T-cell (primary cell): ENCODE results near the gene MT1X. TPM values are rescaled to one million over a fixed set of nuclear protein-coding genes. Genes with fewer than 3 reads are reported as not detected.
"Not testable (repeated sequence)": the region's sequence is repeated elsewhere in the genome, so short reads cannot be mapped to it uniquely, and the experiment has no call there.

Source experiments
- ATAC-seq, 4 experiments: fragments of 200-7000 bp in 3 of 4; fragments of 150-1000 bp in 1 of 4; cut with Tn5 transposase; replicated peaks in 1 of 4; 1 replicate in 3 of 4; 2 replicates in 1 of 4; pipeline ENCODE4 v1.10.0; 2021; ENCODE audit warnings: moderate library complexity in 3 of 4, mild to moderate bottlenecking in 2 of 4, moderate number of reproducible peaks in 1 of 4
- CTCF ChIA-PET, 2 donors: fragments of 300-600 bp; sonication (Branson Sonifier 250); formaldehyde crosslinking; loops; one replicate each; lab custom pipeline; 2022; ENCODE audit warnings: antibody characterized with exemption in 2 of 2; lab: Charles Lee
- POLR2A ChIA-PET, 2 donors: fragments of 300-600 bp; sonication (Branson Sonifier 250); formaldehyde crosslinking; loops; one replicate each; lab custom pipeline; 2022; ENCODE audit warnings: antibody characterized with exemption in 2 of 2; lab: Charles Lee
- DNase-seq, 35 experiments: peaks; one replicate each; pipeline versions ENCODE4 v3.0.0 to v3.0.0-alpha.2; 2013 to 2023
- H3K27ac ChIP-seq: one replicate; pipeline ENCODE4 v1.5.1; 2013; ENCODE audit warnings: low read length
- H3K27me3 ChIP-seq, 2 experiments: replicated peaks in 1 of 2; 1 replicate in 1 of 2; 2 replicates in 1 of 2; pipeline versions ENCODE4 v1.6.1 to v1.7.0; 2013; ENCODE audit warnings: low read length in 1 of 2, mixed read lengths in 1 of 2; ENCODE audit not compliant: control insufficient read depth in 2 of 2, insufficient read depth in 2 of 2; ENCODE audit errors: extremely low read depth in 1 of 2
- H3K36me3 ChIP-seq, 2 donors: 1 replicate in 1 of 2; 2 replicates in 1 of 2; pipeline versions ENCODE4 v1.6.1 to v1.7.0; 2013; ENCODE audit warnings: low read length in 1 of 2; ENCODE audit not compliant: control insufficient read depth in 2 of 2, insufficient read depth in 1 of 2; ENCODE audit errors: extremely low read depth in 1 of 2
- H3K4me1 ChIP-seq, 2 experiments: 1 replicate in 1 of 2; 2 replicates in 1 of 2; pipeline versions ENCODE4 v1.6.1 to v1.7.0; 2013; ENCODE audit warnings: low read length in 2 of 2, mixed read lengths in 1 of 2; ENCODE audit not compliant: insufficient read depth in 2 of 2, control insufficient read depth in 1 of 2; ENCODE audit errors: extremely low read depth in 1 of 2
- H3K4me3 ChIP-seq, 2 donors: 1 replicate in 1 of 2; 2 replicates in 1 of 2; pipeline versions ENCODE4 v1.5.1 to v1.7.0; 2013; ENCODE audit warnings: mild to moderate bottlenecking in 2 of 2, low read length in 1 of 2, moderate library complexity in 1 of 2; ENCODE audit not compliant: control insufficient read depth in 1 of 2; ENCODE audit errors: extremely low read depth in 1 of 2
- H3K9me3 ChIP-seq: 2 replicates; pipeline ENCODE4 v1.7.0; 2013
- H3K27ac Mint-ChIP-seq, 2 donors: one replicate each; pipeline ENCODE4 v1.8.0; 2020 to 2021; ENCODE audit warnings: mild to moderate bottlenecking in 2 of 2, mixed read lengths in 2 of 2
- H3K27me3 Mint-ChIP-seq, 2 donors: one replicate each; pipeline ENCODE4 v1.8.0; 2021 to 2022; ENCODE audit warnings: mixed read lengths in 2 of 2
- H3K36me3 Mint-ChIP-seq: one replicate; pipeline ENCODE4 v1.8.0; 2021; ENCODE audit warnings: mixed read lengths
- H3K4me1 Mint-ChIP-seq, 3 donors: one replicate each; pipeline ENCODE4 v1.8.0; 2020 to 2022; ENCODE audit warnings: mixed read lengths in 3 of 3, mild to moderate bottlenecking in 1 of 3
- H3K4me3 Mint-ChIP-seq, 3 donors: one replicate each; pipeline ENCODE4 v1.8.0; 2020 to 2022; ENCODE audit warnings: mild to moderate bottlenecking in 3 of 3, mixed read lengths in 3 of 3, moderate library complexity in 3 of 3
- H3K9me3 Mint-ChIP-seq, 3 donors: one replicate each; pipeline ENCODE4 v1.8.0; 2020 to 2022; ENCODE audit warnings: mixed read lengths in 3 of 3
- WGBS: methylation state at CpG from one replicate; pipeline ENCODE4 v1.1.5; 2013; ENCODE audit warnings: missing lambda C conversion rate; ENCODE audit not compliant: insufficient coverage; 5-methylcytosine and 5-hydroxymethylcytosine counted together
- total RNA-seq, 35 experiments: library from RNA in 6 of 35; stranded (reverse) in 6 of 35; fragments of 120-200 nt in 1 of 35; gene quantifications; one replicate each; pipeline versions ENCODE4 v1.2.1 to v1.2.4 and lab custom pipeline; 2013 to 2026

MT1X gene
- total RNA-seq, 5 donors from 2014 or later (not counting 1 experiment from before 2014, with no cell fraction given): 18.7 to 30.8 (median 28.8) TPM

DNA sequence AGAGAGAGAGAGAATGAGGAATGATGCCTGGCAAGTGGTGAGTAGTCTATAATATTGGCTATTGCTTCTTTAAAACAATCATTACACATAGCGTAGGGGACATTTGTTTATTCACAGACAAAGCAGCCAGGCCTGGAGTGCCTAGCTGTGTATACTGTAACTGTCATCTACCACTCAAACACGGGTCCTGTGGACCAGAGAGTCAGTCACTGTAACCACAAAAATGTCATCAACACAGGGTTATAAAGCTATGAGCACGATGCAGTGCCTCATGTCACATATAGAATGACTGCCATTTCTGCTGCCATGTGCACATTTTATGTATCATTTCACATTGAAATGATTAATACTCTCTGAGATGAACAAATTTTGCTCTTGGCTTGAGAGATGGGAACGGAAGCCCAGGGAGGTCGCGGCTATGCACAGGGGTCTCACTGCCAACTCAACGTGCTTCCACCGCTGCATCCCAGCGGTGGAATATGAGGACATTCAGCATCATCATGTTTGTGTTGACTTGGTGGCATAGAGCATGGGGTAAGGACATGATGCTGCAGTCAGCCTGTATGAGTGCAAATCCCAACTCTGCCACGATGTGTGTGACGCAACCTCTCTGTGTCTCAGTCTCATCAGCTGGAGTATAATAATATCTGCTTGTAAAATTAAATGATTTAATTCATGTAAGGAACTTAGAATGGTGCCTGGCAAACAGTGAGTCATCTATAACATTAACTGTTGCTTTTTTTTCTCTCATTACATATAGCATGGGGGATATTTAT is 9.3 kb upstream of the MT1X start:
- H3K4me1 Mint-ChIP-seq: peaks cover 22 to 34% (median 31%) of the 10 kb centered on the region in 3 donors
- Histone ChIP-seq H3K9me3 (no peaks in the 10 kb centered on the region), H3K27ac (no peak overlapping the region), H3K36me3 (no peaks in the 10 kb centered on the region), H3K4me3 (no peak overlapping the region), H3K27me3 (peaks cover 17 to 53% of the 10 kb centered on the region in 2 experiments), H3K4me1 (peaks cover 3 to 27% of the 10 kb centered on the region in 2 experiments)
- WGBS: 80% methylated on average over 7 of the region's 11 CpGs
- H3K4me3 Mint-ChIP-seq: no peak overlapping the region
- peaks cover 30 to 63% of the 10 kb centered on the region in 2 donors for H3K27me3 Mint-ChIP-seq
- ATAC-seq (no peak), DNase-seq (no peak)
- ChIA-PET POLR2A (no interaction called here), CTCF (interaction anchor here in 1 of 2 donors (0.6 kb wide), 1 partner anchor 149 kb away, joined by 3 read pairs; no protein-coding TSS in a partner anchor)
- no peaks in the 10 kb centered on the region for H3K9me3 Mint-ChIP-seq
- no peak overlapping the region for H3K27ac Mint-ChIP-seq
- H3K36me3 Mint-ChIP-seq: no peaks in the 10 kb centered on the region

DNA sequence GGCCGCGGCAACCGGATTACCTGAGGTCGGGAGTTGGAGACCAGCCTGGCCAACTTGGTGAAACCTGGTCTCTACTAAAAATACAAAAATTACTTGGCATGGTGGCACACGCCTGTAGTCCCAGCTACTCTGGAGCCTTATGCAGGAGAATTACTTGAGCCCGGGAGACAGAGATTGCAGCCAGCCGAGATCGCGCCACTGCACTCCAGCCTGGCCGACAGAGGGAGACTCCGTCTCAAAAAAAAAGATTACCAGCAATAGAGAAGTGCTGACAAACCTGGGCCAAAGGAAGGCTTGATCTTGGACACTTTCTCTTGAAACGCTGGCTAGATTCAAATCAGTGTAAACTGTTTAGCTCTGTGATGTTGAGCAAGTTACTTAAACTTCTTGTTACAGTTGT is 8.3 kb upstream of the MT1X start:
- POLR2A ChIA-PET: no interaction called here
- peak in 3 of 4 experiments; percentile 40 to 51 (median 43) for ATAC-seq

DNA sequence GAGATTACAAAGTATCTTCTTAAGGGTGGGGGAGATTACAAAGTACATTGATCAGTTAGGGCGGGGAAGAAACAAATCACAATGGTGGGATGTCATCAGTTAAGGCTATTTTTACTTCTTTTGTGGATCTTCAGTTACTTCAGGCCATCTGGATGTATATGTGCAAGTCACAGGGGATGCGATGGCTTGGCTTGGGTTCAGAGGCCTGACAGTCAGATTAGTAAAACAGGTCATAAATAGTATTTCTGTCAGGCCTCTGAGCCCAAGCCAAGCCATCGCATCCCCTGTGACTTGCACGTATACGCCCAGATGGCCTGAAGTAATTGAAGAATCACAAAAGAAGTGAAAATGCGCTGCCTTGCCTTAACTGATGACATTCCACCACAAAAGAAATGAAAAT is 7.7 kb upstream of the MT1X start:
- peaks cover 11 to 37% of the 10 kb centered on the region in 2 experiments for H3K27me3 ChIP-seq
- H3K4me3 ChIP-seq, POLR2A ChIA-PET, H3K9me3 ChIP-seq, ATAC-seq, H3K36me3 ChIP-seq, DNase-seq, H3K36me3 Mint-ChIP-seq, H3K9me3 Mint-ChIP-seq, H3K27ac Mint-ChIP-seq, H3K27ac ChIP-seq: not testable (repeated sequence)
- 80% methylated on average over 1 of the region's 6 CpGs for WGBS
- peaks cover 18 to 49% of the 10 kb centered on the region in 2 donors for H3K27me3 Mint-ChIP-seq
- peak overlapping the region in 1 of 3 donors; percentile 85 for H3K4me3 Mint-ChIP-seq
- H3K4me1 Mint-ChIP-seq: peaks cover 14 to 21% (median 20%) of the 10 kb centered on the region in 3 donors
- peaks cover 3 to 19% of the 10 kb centered on the region in 2 experiments for H3K4me1 ChIP-seq
- CTCF ChIA-PET: interaction anchor here in 1 of 2 donors (1.5 kb wide), 1 partner anchor 27 kb away, joined by 8 read pairs; no protein-coding TSS in a partner anchor

More for the DNA sequence above, 8.3 kb upstream of the MT1X start:
- Histone ChIP-seq H3K27me3 (peaks cover 14 to 43% of the 10 kb centered on the region in 2 experiments), H3K4me3 (no peak overlapping the region), H3K4me1 (peaks cover 3 to 22% of the 10 kb centered on the region in 2 experiments), H3K27ac (no peak overlapping the region), H3K36me3 (no peaks in the 10 kb centered on the region), H3K9me3 (no peaks in the 10 kb centered on the region)
- DNase-seq: peak in 7 of 35 experiments; percentile 18 to 46 (median 24)
- Mint-ChIP-seq H3K4me1 (peaks cover 16 to 24% (median 23%) of the 10 kb centered on the region in 3 donors), H3K27ac (no peak overlapping the region), H3K9me3 (no peaks in the 10 kb centered on the region), H3K27me3 (peaks cover 22 to 54% of the 10 kb centered on the region in 2 donors), H3K36me3 (no peaks in the 10 kb centered on the region), H3K4me3 (peak overlapping the region in 1 of 3 donors; percentile 45)
- CTCF ChIA-PET: interaction anchor here in 1 of 2 donors (0.7 to 1.5 kb wide), 2 partner anchors 28 to 298 kb away, joined by 3 to 8 read pairs; no protein-coding TSS in a partner anchor
- 39% methylated on average over 7 of the region's 12 CpGs for WGBS

DNA sequence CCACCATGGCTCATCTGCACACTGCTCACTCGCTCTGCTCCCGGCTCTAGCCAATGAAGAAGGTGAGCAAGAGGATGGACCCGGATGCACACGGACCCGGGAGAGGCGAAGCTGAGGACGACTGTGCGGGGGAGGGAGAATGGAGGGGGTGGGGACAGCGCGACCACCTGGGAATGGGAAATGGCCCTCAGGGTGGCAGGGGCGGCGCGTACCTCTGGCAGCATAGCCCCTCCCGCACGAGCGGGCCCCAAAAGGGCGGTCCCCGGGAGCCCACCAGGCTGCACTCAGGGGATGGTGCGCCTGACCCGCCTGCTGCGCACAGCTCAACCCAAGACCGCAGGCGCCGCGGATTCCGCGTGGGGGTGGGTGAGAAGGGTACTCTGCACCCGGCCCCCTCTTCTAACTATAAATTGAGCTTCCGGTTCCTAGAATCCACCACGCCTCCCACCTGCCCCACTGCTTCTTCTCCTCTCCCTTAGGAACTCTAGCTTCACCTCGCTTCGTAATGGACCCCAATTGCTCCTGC is 6.5 kb upstream of the MT1X start:
- no peaks in the 10 kb centered on the region for H3K36me3 ChIP-seq
- H3K27ac ChIP-seq: no peak overlapping the region
- H3K27me3 ChIP-seq: peaks cover 8 to 25% of the 10 kb centered on the region in 2 experiments
- H3K9me3 ChIP-seq: no peaks in the 10 kb centered on the region
- ChIA-PET POLR2A (interaction anchor here (0.6 to 1.2 kb wide), 4 partner anchors 33 to 1733 kb away, joined by 3 to 10 read pairs (median 6); partner anchors contain the start of gene MT2A (in 1 of the 2)), CTCF (interaction anchor here (0.7 to 1.5 kb wide), 2 partner anchors 26 to 56 kb away, joined by 3 to 4 read pairs; no protein-coding TSS in a partner anchor)
- peak overlapping the region in 1 of 2 donors; percentile 78 for H3K27ac Mint-ChIP-seq
- H3K4me1 ChIP-seq: peaks cover 3 to 13% of the 10 kb centered on the region in 2 experiments
- DNase-seq (peak in 31 of 35 experiments; percentile 18 to 67 (median 46)), ATAC-seq (peak; percentile 62 to 91 (median 84))
- no peaks in the 10 kb centered on the region for H3K9me3 Mint-ChIP-seq
- peaks cover 12 to 38% of the 10 kb centered on the region in 2 donors for H3K27me3 Mint-ChIP-seq
- 0% methylated on average over 8 of the region's 32 CpGs for WGBS
- H3K4me1 Mint-ChIP-seq: peaks cover 10 to 20% (median 16%) of the 10 kb centered on the region in 3 donors
- H3K4me3 ChIP-seq: peak overlapping the region; percentile 44 to 52
- peak overlapping the region; percentile 61 to 85 (median 66) for H3K4me3 Mint-ChIP-seq
- no peaks in the 10 kb centered on the region for H3K36me3 Mint-ChIP-seq

DNA sequence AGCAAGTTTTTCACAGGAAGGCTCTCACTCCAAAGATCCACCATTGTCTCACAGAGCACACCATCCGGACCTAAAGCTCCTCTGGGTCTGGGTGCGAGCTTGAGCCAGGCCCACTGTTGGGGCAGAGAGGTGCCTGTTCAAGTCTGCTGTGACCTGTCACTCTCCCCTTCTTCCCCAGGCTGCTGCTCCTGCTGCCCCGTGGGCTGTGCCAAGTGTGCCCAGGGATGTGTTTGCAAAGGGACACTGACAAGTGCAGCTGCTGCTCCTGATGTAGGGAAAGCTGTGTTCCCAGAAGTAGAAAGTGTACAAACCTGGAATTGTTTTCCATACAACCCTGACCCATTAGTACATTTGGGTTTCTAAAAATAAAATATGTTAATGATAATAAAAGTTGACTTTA is 4.8 kb upstream of the MT1X start:
- H3K9me3 Mint-ChIP-seq: no peaks in the 10 kb centered on the region
- POLR2A ChIA-PET: no interaction called here
- H3K4me1 Mint-ChIP-seq: peaks cover 16 to 28% (median 26%) of the 10 kb centered on the region in 3 donors
- H3K27me3 ChIP-seq: peaks cover 5 to 18% of the 10 kb centered on the region in 2 experiments
- CTCF ChIA-PET: no interaction called here
- WGBS: 82% methylated on average over 2 of the region's 3 CpGs
- ATAC-seq (no peak), DNase-seq (no peak)
- H3K27me3 Mint-ChIP-seq: peaks cover 0 to 22% of the 10 kb centered on the region in 2 donors
- no peak overlapping the region for H3K4me3 ChIP-seq
- H3K27ac ChIP-seq: no peak overlapping the region
- no peaks in the 10 kb centered on the region for H3K9me3 ChIP-seq
- H3K27ac Mint-ChIP-seq: no peak overlapping the region
- peaks cover 7 to 23% of the 10 kb centered on the region in 2 experiments for H3K4me1 ChIP-seq
- H3K36me3 Mint-ChIP-seq: no peaks in the 10 kb centered on the region
- H3K36me3 ChIP-seq: no peaks in the 10 kb centered on the region
- H3K4me3 Mint-ChIP-seq: no peak overlapping the region
